Stimulated activated naive CD4-positive, alpha-beta T cell treated with Interleukin-2 at 50 U/mL for 16 hours (primary cell): ENCODE results near the gene PPP6R3.

Experiments
- DNase-seq: peaks from one replicate; lab custom pipeline; 2025; lab: John Stamatoyannopoulos, UW

The PPP6R3 gene

GRCh38 chr11:68652683-68653156 lies 192.2 kb downstream of the PPP6R3 start:
- DNase-seq: no peak

GRCh38 chr11:68653486-68654430 lies 193.2 kb downstream of the PPP6R3 start:
- no peak for DNase-seq

- no peak for DNase-seq
Observed at GRCh38 chr11:68654978-68655377, 194.4 kb downstream of the PPP6R3 start.

GRCh38 chr11:68655406-68655805 lies 194.9 kb downstream of the PPP6R3 start:
- DNase-seq: no peak

GRCh38 chr11:68655806-68656205 lies 195.3 kb downstream of the PPP6R3 start:
- DNase-seq: no peak

- DNase-seq: no peak
Observed at GRCh38 chr11:68657021-68657780, 196.6 kb downstream of the PPP6R3 start.

- DNase-seq: no peak
Observed at GRCh38 chr11:68658097-68658496, 197.5 kb downstream of the PPP6R3 start.

GRCh38 chr11:68658661-68659060 lies 198.1 kb downstream of the PPP6R3 start:
- DNase-seq: no peak

- no peak for DNase-seq
Observed at GRCh38 chr11:68659158-68659921, 198.8 kb downstream of the PPP6R3 start.

GRCh38 chr11:68660066-68660810 lies 199.7 kb downstream of the PPP6R3 start:
- DNase-seq: no peak

- no peak for DNase-seq
Observed at GRCh38 chr11:68661014-68661413, 200.5 kb downstream of the PPP6R3 start.

- DNase-seq: no peak
Observed at GRCh38 chr11:68661697-68662603, 201.4 kb downstream of the PPP6R3 start.

- no peak for DNase-seq
Observed at GRCh38 chr11:68663482-68664010, 203.0 kb downstream of the PPP6R3 start.

GRCh38 chr11:68664141-68664540 lies 203.6 kb downstream of the PPP6R3 start:
- DNase-seq: no peak

- no peak for DNase-seq
Observed at GRCh38 chr11:68664906-68665305, 204.4 kb downstream of the PPP6R3 start.
